Right ventricle myocardium inferior (tissue), 1 donor: ENCODE results near the gene PSMG1. TPM values are rescaled to one million over a fixed set of nuclear protein-coding genes. Genes with fewer than 3 reads are reported as not detected.

Experiments
- ATAC-seq: fragments of 200-7000 bp; cut with Tn5 transposase; one replicate; pipeline ENCODE4 v1.9.1; 2020; ENCODE audit warnings: mild to moderate bottlenecking, moderate library complexity
- DNase-seq: peaks from one replicate; pipeline ENCODE4 v3.0.0; 2021; ENCODE audit errors: missing footprints
- intact Hi-C: fragments of 100-400 bp; cut with DNase I; formaldehyde crosslinking; loops from one replicate; pipeline ENCODE4 v1.11.0; 2022
- total RNA-seq: library from RNA; stranded (reverse); fragmentation: NEBNext Ultra II Directional; extraction: Animal tissue kit (Norgen Biotek cat#: 25700); gene quantifications from one replicate; pipeline ENCODE4 v1.2.1, GENCODE V29; 2021
- donor health status: DM: no; HTN: yes; CAD: no; lungs with severe emphysema.

PSMG1 gene
- total RNA-seq, 1 donor from 2014 or later, result 18.8 TPM

- intact Hi-C loops, result no loop called here
- no peak for DNase-seq
- ATAC-seq, result no peak
These were observed 13.1 kb upstream of the PSMG1 start for GRCh38 chr21:39196310-39196709.

- ATAC-seq, result no peak
- intact Hi-C loops, result no loop called here
- no peak for DNase-seq
These were observed 10.1 kb upstream of the PSMG1 start for GRCh38 chr21:39193380-39193779.

GRCh38 chr21:39189857-39190604 is 6.8 kb upstream of the PSMG1 start:
- intact Hi-C loops, result no loop called here
- DNase-seq (no peak), ATAC-seq (no peak)

- DNase-seq (no peak), ATAC-seq (no peak)
- intact Hi-C loops, result no loop called here
These were observed 5.4 kb upstream of the PSMG1 start for GRCh38 chr21:39188521-39189139.

GRCh38 chr21:39187141-39187540 is 3.9 kb upstream of the PSMG1 start:
- ATAC-seq (no peak), DNase-seq (no peak)
- intact Hi-C loops, result no loop called here

DNA sequence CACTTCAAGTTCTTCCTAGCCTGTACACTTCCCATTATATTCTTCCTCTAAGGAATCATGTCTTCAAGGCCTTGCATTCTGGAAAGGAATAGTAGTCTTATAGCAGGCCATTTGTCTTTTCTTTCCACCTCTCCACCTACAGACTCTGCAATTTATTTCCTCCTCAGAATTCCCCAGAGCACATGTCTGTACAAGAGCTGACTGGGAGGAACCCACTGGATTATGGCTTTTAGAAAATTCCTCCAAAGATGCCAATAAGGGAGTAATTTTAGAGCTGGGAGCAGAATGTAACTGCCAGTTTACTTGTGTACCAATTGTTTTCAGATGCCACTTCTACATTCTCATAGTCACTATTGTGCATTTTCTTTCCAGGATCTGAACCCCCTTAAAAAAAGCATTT is 3.4 kb upstream of the PSMG1 start:
- DNase-seq (no peak), ATAC-seq (no peak)
- intact Hi-C loops, result no loop called here

DNA sequence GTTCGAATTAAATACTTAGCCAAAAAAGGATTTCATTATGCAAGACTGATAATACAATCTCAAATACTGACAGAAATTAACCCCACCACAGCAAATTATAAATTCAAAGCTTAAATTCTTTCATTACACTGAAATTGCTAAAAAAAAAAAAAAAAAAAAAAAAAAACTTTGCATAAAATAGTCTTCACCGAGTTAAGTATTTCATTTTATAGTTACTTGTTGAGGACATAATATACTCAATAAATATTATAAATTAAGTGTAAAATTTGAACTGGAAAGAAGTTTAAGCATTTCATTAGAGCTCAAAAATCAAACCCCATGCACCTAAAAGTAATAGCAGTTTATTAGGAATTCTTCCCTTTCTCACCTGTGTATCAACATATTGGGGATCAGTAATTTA is 1.9 kb upstream of the PSMG1 start:
- DNase-seq (no peak), ATAC-seq (no peak)
- intact Hi-C loops, result no loop called here

- intact Hi-C loops, result loop anchor here (5.0 kb wide), 1 partner anchor 203 kb away; no protein-coding TSS in a partner anchor
These were observed 1.1 kb upstream of the PSMG1 start for GRCh38 chr21:39184050-39184980.

DNA sequence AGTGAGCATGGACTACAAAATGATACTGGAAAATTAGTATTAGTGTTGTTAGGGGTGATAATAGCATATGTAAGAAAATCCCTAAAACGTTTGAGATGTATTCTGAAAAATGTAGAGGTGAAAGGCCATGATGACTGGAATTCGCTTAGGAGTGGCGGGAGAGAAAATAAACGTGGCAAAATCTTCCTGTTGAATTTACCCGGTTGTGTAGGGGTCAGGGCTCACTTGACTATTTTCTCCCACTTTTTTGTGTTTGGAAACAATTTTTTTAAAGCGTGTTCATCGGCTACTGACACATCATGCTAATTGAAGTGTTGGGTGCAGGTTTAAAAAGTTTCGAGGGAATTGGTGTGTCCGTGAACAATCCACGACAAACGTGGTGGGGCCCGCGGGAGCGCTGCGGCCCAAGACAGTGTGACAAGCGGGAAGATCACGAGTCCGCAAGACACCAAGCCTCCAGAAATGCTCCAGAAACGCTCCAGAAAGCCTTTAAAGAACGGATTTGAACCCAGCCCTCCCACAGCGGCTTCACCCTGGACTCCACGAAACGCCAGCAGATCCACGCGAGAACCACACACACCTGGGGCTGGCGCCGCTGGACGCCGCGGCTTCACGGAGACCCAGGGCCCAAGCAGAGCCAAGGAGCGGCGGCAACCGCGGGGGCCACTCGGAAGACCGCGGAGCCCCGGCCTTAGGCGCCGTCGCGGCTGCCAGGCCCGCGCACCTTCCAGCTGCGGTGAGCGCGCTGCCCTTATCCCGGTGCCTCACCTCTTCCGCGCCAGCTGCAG is 573 bp downstream of the PSMG1 start:
- intact Hi-C loops, result loop anchor here (5.0 kb wide), 1 partner anchor 205 kb away; no protein-coding TSS in a partner anchor
- ATAC-seq (peak; percentile 1), DNase-seq (peak; percentile 70)

More at GRCh38 chr21:39184050-39184980, 1.1 kb upstream of the PSMG1 start:
- ATAC-seq (no peak), DNase-seq (no peak)

DNA sequence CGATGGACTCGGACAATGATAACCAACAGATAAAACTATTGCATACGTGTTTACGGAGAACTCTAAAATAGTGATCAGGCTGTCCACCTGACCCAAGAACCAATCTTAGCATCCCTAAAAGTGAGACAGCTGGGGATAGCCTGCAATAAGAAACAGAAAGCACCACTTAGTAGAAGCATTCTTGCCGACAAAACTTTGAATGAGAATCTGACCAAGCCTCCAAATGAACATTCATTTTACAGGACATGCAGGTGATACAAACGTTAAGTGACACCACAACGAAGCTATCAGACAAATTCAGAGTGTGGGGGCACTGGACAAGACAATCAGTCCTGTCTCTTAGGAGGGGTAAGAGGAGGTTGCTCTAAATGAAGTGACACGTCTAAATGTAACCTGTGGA is 1.2 kb downstream of the PSMG1 start:
- DNase-seq (no peak), ATAC-seq (no peak)
- intact Hi-C loops, result loop anchor here (5.0 kb wide), 1 partner anchor 205 kb away; no protein-coding TSS in a partner anchor

DNA sequence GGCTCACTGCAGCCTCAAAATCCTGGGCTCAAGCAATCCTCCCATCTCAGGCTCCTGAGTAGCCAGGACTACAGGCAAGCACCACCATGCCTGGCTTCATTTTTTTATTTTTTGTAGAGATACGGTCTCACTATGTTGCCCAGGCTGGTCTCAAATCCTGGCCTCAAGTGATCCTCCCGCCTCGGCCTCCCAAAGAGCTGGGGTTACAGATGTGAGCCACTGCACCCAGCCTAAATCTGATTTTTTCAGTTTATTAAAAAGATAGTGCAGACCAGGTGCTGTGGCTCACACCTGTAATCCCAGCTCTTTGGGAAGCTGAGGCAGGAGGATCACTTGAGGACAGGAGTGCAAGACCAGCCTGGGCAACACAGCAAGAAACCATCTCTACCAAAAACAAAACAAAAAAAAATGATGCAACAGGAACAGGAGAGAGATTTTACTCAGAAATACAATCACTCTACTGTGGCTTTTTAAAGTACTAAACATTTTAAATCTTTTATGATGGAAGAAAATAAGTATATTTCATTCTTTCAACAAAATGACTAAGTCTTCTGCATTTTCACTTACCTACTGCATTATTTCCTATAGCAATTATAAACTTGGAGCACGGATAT is 1.9 kb downstream of the PSMG1 start:
- ATAC-seq (no peak), DNase-seq (no peak)
- intact Hi-C loops, result loop anchor here (5.0 kb wide), 1 partner anchor 206 kb away; no protein-coding TSS in a partner anchor

DNA sequence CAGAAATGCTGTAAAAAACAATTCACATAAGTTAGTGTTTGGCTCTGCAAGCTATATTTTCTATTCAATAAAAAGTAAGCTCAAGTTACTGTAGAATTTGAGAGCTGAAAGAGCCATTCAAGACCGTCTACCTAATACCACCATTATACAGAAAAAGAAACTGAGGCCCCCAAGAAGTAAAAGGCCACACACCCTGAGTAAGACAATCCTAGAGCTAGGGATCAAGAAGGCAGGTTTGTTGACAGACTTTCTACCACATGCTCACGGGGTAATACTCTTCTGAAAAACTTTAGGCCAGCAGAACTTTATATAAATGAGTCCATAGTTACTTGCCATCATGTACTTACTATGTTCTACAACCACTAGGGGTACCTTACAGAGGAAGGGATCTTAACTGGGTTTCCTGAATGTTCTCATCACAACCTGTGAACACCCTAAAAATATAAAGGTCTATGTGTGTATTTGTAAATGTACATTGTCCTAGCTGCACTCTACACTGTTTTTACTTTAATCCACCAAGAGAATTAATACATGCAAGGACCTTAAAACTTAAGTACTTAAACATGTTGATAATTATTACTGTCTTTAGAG is 2.7 kb downstream of the PSMG1 start:
- ATAC-seq (no peak), DNase-seq (no peak)
- intact Hi-C loops, result loop anchor here (5.0 kb wide), 1 partner anchor 207 kb away; no protein-coding TSS in a partner anchor

DNA sequence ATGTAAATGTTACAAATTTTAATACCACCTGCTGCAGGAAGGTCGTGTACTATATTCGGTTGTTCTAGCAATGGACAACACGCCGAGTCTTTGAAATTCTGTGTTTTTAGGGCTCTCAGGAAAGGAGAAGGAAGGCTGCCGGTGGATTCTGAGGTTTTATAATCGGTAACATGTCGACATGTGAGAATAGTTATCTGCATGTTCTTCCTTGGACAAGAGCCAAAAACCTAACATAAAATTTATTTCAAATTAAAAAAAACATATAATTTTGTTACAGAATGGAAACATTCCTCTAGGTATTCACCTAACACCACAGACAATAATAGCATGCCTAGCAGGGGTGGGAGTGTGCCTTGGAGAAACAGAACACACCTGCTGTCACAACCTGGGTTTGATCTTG is 4.8 kb downstream of the PSMG1 start:
- DNase-seq, result no peak
- ATAC-seq, result no peak
- intact Hi-C loops, result no loop called here

DNA sequence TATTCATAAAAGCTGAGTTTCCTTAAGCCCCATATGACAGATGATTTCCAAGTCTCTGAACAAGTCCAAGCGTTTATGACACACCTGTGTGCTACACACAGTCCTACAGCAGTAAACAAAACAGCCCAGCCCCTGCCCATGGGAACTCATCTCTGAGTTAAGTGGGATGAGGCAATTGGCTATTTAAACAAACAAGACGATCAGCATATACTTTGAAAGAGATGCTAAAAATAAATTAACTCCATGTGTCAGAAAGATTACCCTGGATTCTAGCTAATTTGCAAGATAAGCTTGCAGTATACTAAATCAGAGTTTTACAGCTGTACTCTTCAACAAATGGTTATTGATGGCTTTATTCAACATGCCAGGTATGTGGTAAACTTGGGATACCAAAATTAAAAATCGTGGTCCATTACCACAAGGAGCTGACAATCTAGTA is 7.0 kb downstream of the PSMG1 start:
- intact Hi-C loops, result no loop called here
- no peak for ATAC-seq
- DNase-seq, result no peak

- no peak for DNase-seq
- no peak for ATAC-seq
- intact Hi-C loops, result no loop called here
These were observed 7.6 kb downstream of the PSMG1 start for GRCh38 chr21:39175665-39176064.

DNA sequence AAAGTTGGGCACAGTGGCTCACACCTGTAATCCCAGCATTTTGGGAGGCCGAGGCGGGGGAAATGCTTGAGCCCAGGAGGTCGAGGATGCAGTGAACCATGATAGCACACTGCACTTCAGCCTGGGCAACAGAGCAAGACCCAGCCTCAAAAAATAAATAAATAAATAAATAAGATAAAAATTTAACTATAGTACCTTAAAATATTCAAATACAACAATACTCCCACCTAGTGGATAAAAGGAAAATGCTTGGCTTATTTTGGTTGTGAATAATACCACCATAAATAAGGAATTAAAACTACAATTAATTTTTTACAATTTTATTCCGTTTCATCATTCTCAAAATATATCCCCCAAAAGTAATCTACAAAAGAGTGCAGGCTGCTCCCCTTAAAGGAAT is 8.1 kb downstream of the PSMG1 start:
- no peak for ATAC-seq
- no peak for DNase-seq
- intact Hi-C loops, result no loop called here

DNA sequence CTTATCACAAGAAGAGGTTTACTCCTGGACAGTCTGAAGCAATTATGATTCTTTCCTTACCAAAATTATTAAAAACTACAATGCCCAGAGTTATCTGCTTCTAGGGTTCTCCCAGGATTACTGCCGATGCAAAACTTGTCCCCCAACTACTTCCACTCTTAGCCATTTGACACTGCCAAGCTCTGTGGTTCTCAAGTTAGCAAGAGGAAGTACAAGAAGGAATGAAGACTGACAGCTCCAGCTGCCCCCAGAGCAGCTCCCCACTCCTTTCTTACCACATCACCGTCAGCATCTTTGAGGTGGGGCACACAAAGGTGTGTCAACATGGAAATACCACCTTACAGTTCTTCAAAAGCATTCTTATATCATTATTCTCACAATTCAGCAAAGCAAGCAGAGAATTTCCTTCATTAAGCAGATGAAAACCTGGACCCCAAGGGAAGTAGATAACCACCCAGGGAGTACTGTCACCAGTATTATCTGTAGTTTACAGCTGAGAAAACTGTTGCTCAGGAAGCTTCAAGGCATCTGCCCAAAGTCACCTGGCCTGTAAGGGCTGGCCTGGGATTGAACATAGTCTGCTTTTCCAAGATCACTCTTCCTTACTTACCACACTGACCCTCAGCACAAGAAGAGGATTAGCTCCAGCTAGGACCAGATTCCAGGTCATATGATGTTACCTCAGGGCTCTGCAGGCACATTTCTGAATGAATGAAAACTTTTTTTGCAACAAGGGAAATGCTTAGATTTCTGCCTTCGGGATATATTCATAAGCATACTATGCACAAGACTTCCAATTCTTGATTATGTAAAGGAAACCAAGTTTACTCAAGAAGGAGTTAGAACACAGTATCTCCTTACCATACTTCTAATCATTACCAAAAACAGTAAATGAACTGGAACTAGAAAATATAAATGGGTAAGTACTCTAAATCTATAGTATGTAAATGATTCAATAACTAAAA is 9.3 kb downstream of the PSMG1 start:
- intact Hi-C loops, result no loop called here
- ATAC-seq (no peak), DNase-seq (no peak)
